A549 (cell line): ENCODE measurements around the gene NFATC2. TPM values are rescaled to one million over a fixed set of nuclear protein-coding genes. Genes with fewer than 3 reads are reported as not detected.
A peak's percentile ranks its signal among the peaks of the same experiment; 100 is the strongest.

Experiments used
- ATAC-seq, 2 experiments: fragments of 200-7000 bp in 1 of 2; fragments of >200 bp in 1 of 2; cut with Nextera tagmentation in 1 of 2; cut with Tn5 transposase in 1 of 2; 3 replicates each; pipeline versions ENCODE4 v1.8.0 to v1.9.1; 2018 to 2020; ENCODE audit warnings: mild to moderate bottlenecking in 1 of 2, moderate library complexity in 1 of 2
- CTCF ChIA-PET: fragments of 300-600 bp; sonication (Branson Sonifier 250); formaldehyde crosslinking; extraction: SDS; loops from one replicate; lab custom pipeline; 2021; ENCODE audit warnings: antibody characterized with exemption, inconsistent platforms; lab: Yijun Ruan, JAX
- POLR2A ChIA-PET: fragments of 350-600 bp; formaldehyde crosslinking; extraction: SDS; loops from one replicate; lab custom pipeline; 2021; ENCODE audit warnings: antibody characterized with exemption, inconsistent platforms; lab: Yijun Ruan, JAX
- DNase-seq, 2 experiments: peaks; one replicate each; pipeline versions ENCODE4 v3.0.0 to v3.0.0-alpha.2; 2011 to 2016; ENCODE audit warnings: low read depth in 1 of 2, low spot score in 1 of 2
- FAIRE-seq: peaks from 2 replicates; lab custom pipeline; 2011; peaks lifted over from hg19 to GRCh38; lab: Jason Lieb, UNC
- H3K27ac ChIP-seq, 2 experiments: fragments of >200 bp; sonication (Bioruptor Twin); formaldehyde crosslinking; 3 replicates each; pipeline ENCODE4 v1.5.1; 2016 to 2017
- H3K4me1 ChIP-seq: fragments of >200 bp; sonication (Bioruptor Twin); formaldehyde crosslinking; 3 replicates; pipeline ENCODE4 v1.6.1; 2016
- H3K4me2 ChIP-seq: fragments of >200 bp; sonication (Bioruptor Twin); formaldehyde crosslinking; 3 replicates; pipeline ENCODE4 v1.6.1; 2016
- H3K4me3 ChIP-seq: fragments of >200 bp; sonication (Bioruptor Twin); formaldehyde crosslinking; 3 replicates; pipeline ENCODE4 v1.5.1; 2016
- H3K9me3 ChIP-seq: fragments of >200 bp; sonication (Bioruptor Twin); formaldehyde crosslinking; 3 replicates; pipeline ENCODE4 v1.6.1; 2016
- ATOH8 ChIP-seq: fragments of 250-450 bp; sonication (Bioruptor Pico); IDR thresholded peaks from 2 replicates; pipeline ENCODE4 v1.5.0; 2020; ENCODE audit warnings: low read depth, mild to moderate bottlenecking, moderate library complexity
- BHLHE40 ChIP-seq: IDR thresholded peaks from 2 replicates; pipeline ENCODE4 v1.6.1; 2012; ENCODE audit warnings: low read depth, low read length, inconsistent platforms
- CBX8 ChIP-seq: fragments of 200-600 bp; sonication (generic); IDR thresholded peaks from 2 replicates; pipeline ENCODE4 v1.6.1; 2016
- CEBPB ChIP-seq, 2 experiments: fragments of >200 bp in 1 of 2; sonication (Bioruptor Twin) in 1 of 2; formaldehyde crosslinking in 1 of 2; IDR thresholded peaks; 2 replicates each; pipeline ENCODE4 v1.6.1; 2012 to 2016
- E2F6 ChIP-seq: IDR thresholded peaks from 2 replicates; pipeline ENCODE4 v1.6.1; 2012; ENCODE audit warnings: low read depth, borderline replicate concordance
- EHF ChIP-seq: fragments of 250-450 bp; sonication (Bioruptor Pico); IDR thresholded peaks from 2 replicates; pipeline ENCODE4 v1.5.0; 2020; ENCODE audit warnings: mild to moderate bottlenecking
- EHMT2 ChIP-seq: fragments of 200-600 bp; sonication (generic); IDR thresholded peaks from 2 replicates; pipeline ENCODE4 v1.6.1; 2016; ENCODE audit warnings: antibody characterized with exemption, low read depth, mild to moderate bottlenecking, moderate library complexity
- EP300 ChIP-seq, 2 experiments: fragments of >200 bp; sonication (Bioruptor Twin); formaldehyde crosslinking; IDR thresholded peaks; 2 replicates in 1 of 2; 3 replicates in 1 of 2; pipeline ENCODE4 v1.6.1; 2016 to 2017
- FOSB ChIP-seq: fragments of 250-450 bp; sonication (Bioruptor Pico); IDR thresholded peaks from 2 replicates; pipeline ENCODE4 v1.5.0; 2020; ENCODE audit warnings: mild to moderate bottlenecking, moderate library complexity
- FOSL2 ChIP-seq, 2 experiments: fragments of 450-650 bp in 1 of 2; fragments of >200 bp in 1 of 2; sonication (Bioruptor Twin) in 1 of 2; formaldehyde crosslinking; IDR thresholded peaks; 2 replicates each; pipeline versions ENCODE4 v1.5.0 to v1.6.1; 2016 to 2020; ENCODE audit warnings: mild to moderate bottlenecking in 1 of 2, moderate library complexity in 1 of 2
- HOXA7 ChIP-seq: fragments of 250-450 bp; sonication (Bioruptor Pico); IDR thresholded peaks from 2 replicates; pipeline ENCODE4 v1.5.0; 2020; ENCODE audit warnings: mild to moderate bottlenecking, moderate library complexity
- HOXB13 ChIP-seq: fragments of 250-450 bp; sonication (Bioruptor Pico); IDR thresholded peaks from 2 replicates; pipeline ENCODE4 v1.5.0; 2020; ENCODE audit warnings: low read depth, mild to moderate bottlenecking, moderate library complexity
- HOXB5 ChIP-seq: fragments of 250-450 bp; sonication (Bioruptor Pico); IDR thresholded peaks from 2 replicates; pipeline ENCODE4 v1.5.0; 2020; ENCODE audit warnings: mild to moderate bottlenecking, moderate library complexity
- JUNB ChIP-seq: fragments of >200 bp; sonication (Bioruptor Twin); formaldehyde crosslinking; IDR thresholded peaks from 2 replicates; pipeline ENCODE4 v1.6.1; 2016
- MAZ ChIP-seq: fragments of 150-350 bp; IDR thresholded peaks from 2 replicates; pipeline ENCODE4 v1.6.1; 2014; ENCODE audit warnings: antibody characterized with exemption, low read depth, low read length, borderline replicate concordance
- MYC ChIP-seq: IDR thresholded peaks from 2 replicates; pipeline ENCODE4 v1.6.1; 2012; ENCODE audit warnings: mild to moderate bottlenecking, inconsistent platforms, low read length, improper control_type of control experiment, borderline replicate concordance
- RCOR1 ChIP-seq: fragments of 150-350 bp; IDR thresholded peaks from 2 replicates; pipeline ENCODE4 v1.6.1; 2014; ENCODE audit warnings: antibody characterized with exemption, low read length, low read depth
- SMC3 ChIP-seq: fragments of >200 bp; sonication (Bioruptor Twin); formaldehyde crosslinking; IDR thresholded peaks from 3 replicates; pipeline ENCODE4 v1.6.1; 2018; ENCODE audit warnings: inconsistent platforms
- TFCP2L1 ChIP-seq: fragments of 250-450 bp; sonication (Bioruptor Pico); IDR thresholded peaks from 2 replicates; pipeline ENCODE4 v1.5.0; 2021; ENCODE audit warnings: mild to moderate bottlenecking
- TP53 ChIP-seq: fragments of 250-450 bp; sonication (Bioruptor Pico); IDR thresholded peaks from 2 replicates; pipeline ENCODE4 v1.5.0; 2021; ENCODE audit warnings: mild to moderate bottlenecking, moderate library complexity
- ZC3H11A ChIP-seq: fragments of 450-650 bp; IDR thresholded peaks from 2 replicates; pipeline ENCODE4 v1.6.1; 2014; ENCODE audit warnings: antibody characterized with exemption, mild to moderate bottlenecking
- ZSCAN20 ChIP-seq: fragments of 250-450 bp; sonication (Bioruptor Pico); IDR thresholded peaks from 2 replicates; pipeline ENCODE4 v1.8.0; 2022; ENCODE audit warnings: mild to moderate bottlenecking, moderate library complexity
- WGBS: methylation state at CpG from one replicate; pipeline ENCODE4 v1.1.6; 2017; ENCODE audit errors: missing lambda C conversion rate; 5-methylcytosine and 5-hydroxymethylcytosine counted together
- polyA plus RNA-seq, 4 experiments: library from polyadenylated mRNA; depleted of rRNA in 3 of 4; stranded (reverse); fragments of >200 nt; fragmentation: RNase III in 1 of 4; extraction: RNeasy Plus Mini Kit Qiagen cat#74134 plus additional on column Dnase treatment in 1 of 4; gene quantifications; 2 replicates in 3 of 4; 3 replicates in 1 of 4; pipeline ENCODE4 v1.2.3, GENCODE V29; 2011 to 2017
- TF ChIP-seq, protein P1 (sequence below): IDR thresholded peaks from 2 replicates; pipeline ENCODE4 v1.6.1; 2012
- TF ChIP-seq, protein P2 (sequence below): fragments of >200 bp; sonication (Bioruptor Twin); formaldehyde crosslinking; IDR thresholded peaks from 3 replicates; pipeline ENCODE4 v1.6.1; 2016

Gene NFATC2
- polyA plus RNA-seq, 2 of the 4 experiments (the other 2 are of a cell fraction) = 0.75 to 1.6 TPM

DNA sequence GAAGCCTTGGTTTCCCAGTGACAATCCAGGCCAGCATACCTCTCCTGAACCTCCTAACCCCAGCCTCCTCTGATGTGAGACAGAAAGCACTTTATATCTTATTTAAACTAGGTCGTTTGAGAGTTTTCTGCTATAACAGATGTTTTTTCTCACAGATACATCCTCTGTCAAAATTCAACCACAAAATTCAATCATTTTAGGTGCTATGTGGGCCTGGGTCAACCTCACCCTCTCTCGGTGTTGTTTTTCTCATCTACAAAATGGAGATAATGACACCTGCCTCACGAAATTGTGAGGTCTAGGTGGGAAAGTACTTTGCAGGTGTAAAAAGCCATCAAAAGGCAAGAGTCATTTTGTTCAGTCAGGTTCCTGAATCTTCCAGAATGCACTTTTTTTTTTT, 46.2 kb upstream of the NFATC2 start:
- Histone ChIP-seq H3K4me1 (peaks cover 7% of the 10 kb centered on the region; the same call in 1 of the 3 replicates), H3K27ac (0 out of 6 replicates have a peak overlapping the region, but pooled peaks of 1 of the 2 experiments have one; percentile 36), H3K4me3 (no peak overlapping the region), H3K9me3 (no peaks in the 10 kb centered on the region), H3K4me2 (no peak overlapping the region)
- 55% methylated on average over 3 of the region's 3 CpGs for WGBS
- ChIA-PET POLR2A (no interaction called here), CTCF (interaction anchor here (0.7 kb wide), 1 partner anchor 200 kb away, joined by 3 read pairs; no protein-coding TSS in a partner anchor)
- FAIRE-seq = no peak
- DNase-seq = no peak
- ATAC-seq = no peak
- TF ChIP-seq E2F6 = no peak
- TF ChIP-seq CEBPB (IDR thresholded peaks at IDR 0.05) = no peak
- no peak for TF ChIP-seq FOSB
- no peak for TF ChIP-seq MYC
- no peak for TF ChIP-seq EP300 (IDR thresholded peaks at IDR 0.05)
- no peak for TF ChIP-seq TP53 (CRISPR knock-in tag)
- no peak for TF ChIP-seq FOSL2 (IDR thresholded peaks at IDR 0.05)
- no peak for TF ChIP-seq FOSL2 (CRISPR knock-in tag; IDR thresholded peaks at IDR 0.05)
- no peak for TF ChIP-seq ZC3H11A
- no peak for TF ChIP-seq MAZ
- no peak for TF ChIP-seq HOXB5 (CRISPR knock-in tag)
- no peak for TF ChIP-seq SMC3
- no peak for TF ChIP-seq EHMT2
- no peak for TF ChIP-seq ZSCAN20 (CRISPR knock-in tag)
- TF ChIP-seq, protein P1, sequence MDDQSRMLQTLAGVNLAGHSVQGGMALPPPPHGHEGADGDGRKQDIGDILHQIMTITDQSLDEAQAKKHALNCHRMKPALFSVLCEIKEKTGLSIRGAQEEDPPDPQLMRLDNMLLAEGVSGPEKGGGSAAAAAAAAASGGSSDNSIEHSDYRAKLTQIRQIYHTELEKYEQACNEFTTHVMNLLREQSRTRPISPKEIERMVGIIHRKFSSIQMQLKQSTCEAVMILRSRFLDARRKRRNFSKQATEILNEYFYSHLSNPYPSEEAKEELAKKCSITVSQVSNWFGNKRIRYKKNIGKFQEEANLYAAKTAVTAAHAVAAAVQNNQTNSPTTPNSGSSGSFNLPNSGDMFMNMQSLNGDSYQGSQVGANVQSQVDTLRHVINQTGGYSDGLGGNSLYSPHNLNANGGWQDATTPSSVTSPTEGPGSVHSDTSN = no peak
- TF ChIP-seq JUNB = no peak
- TF ChIP-seq ATOH8 (CRISPR knock-in tag) = no peak
- no peak for TF ChIP-seq BHLHE40
- no peak for TF ChIP-seq HOXA7
- TF ChIP-seq RCOR1 = no peak
- no peak for TF ChIP-seq TFCP2L1 (CRISPR knock-in tag)

GRCh38 chr20:51587145-51587544, 44.6 kb upstream of the NFATC2 start:
- FAIRE-seq (no peak), DNase-seq (no peak), ATAC-seq (no peak)
- Histone ChIP-seq H3K4me1 (peaks cover 7% of the 10 kb centered on the region; the same call in 1 of the 3 replicates), H3K4me2 (no peak overlapping the region), H3K4me3 (no peak overlapping the region), H3K27ac (no peak overlapping the region), H3K9me3 (no peaks in the 10 kb centered on the region)
- TF ChIP-seq, protein P2, sequence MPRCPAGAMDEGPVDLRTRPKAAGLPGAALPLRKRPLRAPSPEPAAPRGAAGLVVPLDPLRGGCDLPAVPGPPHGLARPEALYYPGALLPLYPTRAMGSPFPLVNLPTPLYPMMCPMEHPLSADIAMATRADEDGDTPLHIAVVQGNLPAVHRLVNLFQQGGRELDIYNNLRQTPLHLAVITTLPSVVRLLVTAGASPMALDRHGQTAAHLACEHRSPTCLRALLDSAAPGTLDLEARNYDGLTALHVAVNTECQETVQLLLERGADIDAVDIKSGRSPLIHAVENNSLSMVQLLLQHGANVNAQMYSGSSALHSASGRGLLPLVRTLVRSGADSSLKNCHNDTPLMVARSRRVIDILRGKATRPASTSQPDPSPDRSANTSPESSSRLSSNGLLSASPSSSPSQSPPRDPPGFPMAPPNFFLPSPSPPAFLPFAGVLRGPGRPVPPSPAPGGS = no peak
- TF ChIP-seq HOXB13 = no peak
- no peak for TF ChIP-seq CBX8
- no peak for TF ChIP-seq EHF (CRISPR knock-in tag)
- WGBS = 88% methylated on average over 4 of the region's 4 CpGs
- ChIA-PET CTCF (interaction anchor here (0.7 to 5.7 kb wide), 3 partner anchors 8 to 602 kb away, joined by 3 to 43 read pairs (median 3); no protein-coding TSS in a partner anchor), POLR2A (no interaction called here)
